Peyer's patch (tissue), 4 donors: ENCODE data around the gene ZNF429.

Source experiments
- POLR2A ChIP-seq, 2 donors: fragments of 450-650 bp; IDR thresholded peaks; one replicate each; pipeline ENCODE4 v1.5.1; 2017; ENCODE audit warnings: antibody characterized with exemption in 2 of 2, mild to moderate bottlenecking in 2 of 2, moderate library complexity in 2 of 2
- TF ChIP-seq, protein P1 (sequence below), 6 experiments: fragments of 450-650 bp in 4 of 6; fragments of 200-600 bp in 2 of 6; sonication (generic) in 1 of 6; IDR thresholded peaks; one replicate each; pipeline ENCODE4 v1.5.1; 2017 to 2019; ENCODE audit warnings: antibody characterized with exemption in 6 of 6, mild to moderate bottlenecking in 3 of 6, moderate library complexity in 1 of 6

- TF ChIP-seq, protein P1, sequence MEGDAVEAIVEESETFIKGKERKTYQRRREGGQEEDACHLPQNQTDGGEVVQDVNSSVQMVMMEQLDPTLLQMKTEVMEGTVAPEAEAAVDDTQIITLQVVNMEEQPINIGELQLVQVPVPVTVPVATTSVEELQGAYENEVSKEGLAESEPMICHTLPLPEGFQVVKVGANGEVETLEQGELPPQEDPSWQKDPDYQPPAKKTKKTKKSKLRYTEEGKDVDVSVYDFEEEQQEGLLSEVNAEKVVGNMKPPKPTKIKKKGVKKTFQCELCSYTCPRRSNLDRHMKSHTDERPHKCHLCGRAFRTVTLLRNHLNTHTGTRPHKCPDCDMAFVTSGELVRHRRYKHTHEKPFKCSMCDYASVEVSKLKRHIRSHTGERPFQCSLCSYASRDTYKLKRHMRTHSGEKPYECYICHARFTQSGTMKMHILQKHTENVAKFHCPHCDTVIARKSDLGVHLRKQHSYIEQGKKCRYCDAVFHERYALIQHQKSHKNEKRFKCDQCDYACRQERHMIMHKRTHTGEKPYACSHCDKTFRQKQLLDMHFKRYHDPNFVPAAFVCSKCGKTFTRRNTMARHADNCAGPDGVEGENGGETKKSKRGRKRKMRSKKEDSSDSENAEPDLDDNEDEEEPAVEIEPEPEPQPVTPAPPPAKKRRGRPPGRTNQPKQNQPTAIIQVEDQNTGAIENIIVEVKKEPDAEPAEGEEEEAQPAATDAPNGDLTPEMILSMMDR (IDR thresholded peaks at IDR 0.05): no peak
- no peak for TF ChIP-seq POLR2A (IDR thresholded peaks at IDR 0.05)
These were observed 32.9 kb upstream of the ZNF429 start for GRCh38 chr19:21472507-21472906.
